ENCODE data around the gene LIN37. TPM values are rescaled to one million over a fixed set of nuclear protein-coding genes. Genes with fewer than 3 reads are reported as not detected.

LIN37 gene
- total and polyA plus RNA-seq, 2 of the 13 experiments (the other 11 are each of a cell fraction or from before 2014, with no cell fraction given), result 6.3 to 8.7 TPM

- TF ChIP-seq PREB (CRISPR knock-in tag; IDR thresholded peaks at IDR 0.05), result no peak
- no peak for TF ChIP-seq HDAC2 (CRISPR knock-in tag; IDR thresholded peaks at IDR 0.05)
- TF ChIP-seq TOE1 (CRISPR knock-in tag; IDR thresholded peaks at IDR 0.05), result no peak
- TF ChIP-seq ZNF740 (CRISPR knock-in tag; IDR thresholded peaks at IDR 0.05), result no peak
- no peak for TF ChIP-seq CTCF (CRISPR knock-in tag; IDR thresholded peaks at IDR 0.05)
Observed at GRCh38 chr19:35764432-35765315, 16.3 kb downstream of the LIN37 start (continued).

GRCh38 chr19:35766571-35767104 lies 18.3 kb downstream of the LIN37 start:
- Histone ChIP-seq H3K4me1 (ENCODE audit: insufficient read depth, low read length) (peaks cover 20% of the 10 kb centered on the region; the same call in 1 of the 2 replicates), H3K27me3 (ENCODE audit: control insufficient read depth in 1 of 2, insufficient read depth in 2 of 2, low read length in 2 of 2) (no peaks in the 10 kb centered on the region), H2AFZ (ENCODE audit: low read length) (no peak overlapping the region), H3K9ac (ENCODE audit: insufficient read depth, low read depth, low read length) (no peak overlapping the region), H3K4me2 (ENCODE audit: low read depth, low read length) (no peak overlapping the region), H3K79me2 (ENCODE audit: insufficient read depth, low read length) (no peaks in the 10 kb centered on the region), H3K9me3 (ENCODE audit: low read length) (no peaks in the 10 kb centered on the region), H4K20me1 (ENCODE audit: insufficient read depth, low read length) (no peaks in the 10 kb centered on the region), H3K36me3 (replicated peaks in 1 of 2; ENCODE audit: control insufficient read depth in 1 of 2, insufficient read depth in 2 of 2, low read length in 2 of 2) (peaks cover 4 to 15% of the 10 kb centered on the region in 2 experiments; a peak in 4 of 5 replicates), H3K27ac (ENCODE audit: extremely low read length, insufficient read depth, low read length) (no peak overlapping the region), H3K4me3 (replicated peaks in 1 of 3; ENCODE audit: insufficient read depth in 1 of 3, low read depth in 2 of 3, low read length in 3 of 3) (no peak overlapping the region)
- CTCF ChIA-PET (ENCODE audit: low intra/inter-chr PET ratio, low total read pairs), result no interaction called here
- ATAC-seq, result peak; percentile 8; the same call in 2 of the 3 replicates
- POLR2A ChIA-PET, result interaction anchor here (1.1 kb wide), 1 partner anchor 9 kb away, joined by 3 read pairs; no protein-coding TSS in a partner anchor
- BruUV-seq (replicated peaks), result no TSS peak
- no peak for DNase-seq (ENCODE audit: low spot score)
- intact Hi-C loops (cut with micrococcal nuclease; ENCODE audit: unreplicated experiment) (no loop called here), in situ Hi-C loops (cut with HindIII; ENCODE audit: extremely low pct_ligation_motif_present, low pct_unique_long_range_greater_than_20kb) (no loop called here)
- no peak for FAIRE-seq
- WGBS (ENCODE audit: low lambda C conversion rate), result 88% methylated on average over 10 of the region's 11 CpGs
- no peak for TF ChIP-seq GMEB2 (CRISPR knock-in tag; IDR thresholded peaks at IDR 0.05; ENCODE audit: low read depth)
- TF ChIP-seq RNF2 (conservative IDR thresholded peaks at IDR 0.05; ENCODE audit: low read depth), result no peak
- TF ChIP-seq GATAD2A (CRISPR knock-in tag; IDR thresholded peaks at IDR 0.05), result no peak
- no peak for TF ChIP-seq KLF13 (CRISPR knock-in tag; IDR thresholded peaks at IDR 0.05)
- TF ChIP-seq RERE (CRISPR knock-in tag; IDR thresholded peaks at IDR 0.05; ENCODE audit: low read depth), result no peak
- TF ChIP-seq AHR (CRISPR knock-in tag; IDR thresholded peaks at IDR 0.05), result no peak
